GM03348 (cell line): ENCODE measurements around the gene P4HB.
"Not testable (repeated sequence)": the region's sequence is repeated elsewhere in the genome, so short reads cannot be mapped to it uniquely, and the experiment has no call there.

Experiments used
- DNase-seq: peaks from one replicate; pipeline ENCODE4 v3.0.0; 2012; ENCODE audit warnings: low spot score

Gene P4HB

DNA sequence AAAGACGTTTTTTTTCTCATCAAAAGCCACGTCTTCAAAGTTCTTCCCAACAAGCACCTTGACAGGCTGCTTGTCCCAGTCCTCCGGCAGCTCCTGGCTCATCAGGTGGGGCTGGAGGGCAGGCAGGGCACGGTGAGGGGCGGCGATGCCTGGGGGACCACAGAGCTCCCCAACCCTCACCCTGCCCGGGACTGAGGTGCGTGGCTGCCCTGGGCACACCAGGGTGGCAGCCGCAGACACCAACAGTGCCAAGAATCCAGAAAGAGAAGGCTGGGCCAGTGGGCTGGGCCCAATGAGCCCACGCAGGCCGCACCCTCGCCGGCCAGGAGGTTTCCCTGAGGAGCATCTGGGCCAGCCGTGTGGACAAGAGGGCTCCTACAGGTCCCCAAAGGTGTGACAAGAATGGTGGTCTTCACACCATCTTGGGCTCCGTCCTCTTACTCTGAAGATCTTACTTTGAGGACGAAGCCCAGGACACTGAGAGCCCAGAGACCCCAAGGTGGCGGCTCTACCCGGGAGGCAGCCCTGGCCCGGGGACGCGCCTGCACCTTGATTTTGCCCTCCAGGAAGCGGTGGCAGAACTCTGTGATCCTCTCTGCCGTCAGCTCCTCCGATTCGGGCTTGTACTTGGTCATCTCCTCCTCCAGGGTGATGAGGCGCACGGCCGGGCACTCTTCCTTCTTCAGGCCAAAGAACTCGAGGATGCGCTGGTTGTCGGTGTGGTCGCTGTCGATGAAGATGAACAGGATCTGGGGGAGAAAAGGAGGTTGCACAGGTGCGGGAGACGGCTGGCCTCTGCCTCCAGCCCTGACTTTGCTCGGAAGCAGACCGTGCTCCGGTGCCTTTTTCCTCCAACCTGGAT lies 14.2 kb downstream of the P4HB start:
- DNase-seq, result no peak

DNA sequence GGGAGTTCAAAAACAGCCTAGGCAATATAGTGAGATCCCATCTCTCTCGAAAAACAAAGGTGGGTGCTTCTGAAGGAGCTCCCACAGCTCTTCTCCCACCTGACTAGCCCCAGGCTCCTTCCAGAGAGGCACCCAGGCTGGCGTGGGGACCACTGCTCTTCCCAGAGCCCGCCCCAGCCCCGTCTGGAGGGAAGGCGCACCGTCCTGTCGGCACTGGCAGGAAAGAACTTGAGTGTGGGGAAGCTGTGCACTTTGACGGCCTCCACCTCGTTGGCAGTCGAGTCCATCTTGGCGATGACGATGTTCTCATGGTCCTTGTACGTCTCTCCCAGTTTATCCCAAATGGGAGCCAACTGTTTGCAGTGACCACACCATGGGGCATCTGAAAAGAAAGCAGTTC lies 15.0 kb downstream of the P4HB start:
- no peak for DNase-seq

DNA sequence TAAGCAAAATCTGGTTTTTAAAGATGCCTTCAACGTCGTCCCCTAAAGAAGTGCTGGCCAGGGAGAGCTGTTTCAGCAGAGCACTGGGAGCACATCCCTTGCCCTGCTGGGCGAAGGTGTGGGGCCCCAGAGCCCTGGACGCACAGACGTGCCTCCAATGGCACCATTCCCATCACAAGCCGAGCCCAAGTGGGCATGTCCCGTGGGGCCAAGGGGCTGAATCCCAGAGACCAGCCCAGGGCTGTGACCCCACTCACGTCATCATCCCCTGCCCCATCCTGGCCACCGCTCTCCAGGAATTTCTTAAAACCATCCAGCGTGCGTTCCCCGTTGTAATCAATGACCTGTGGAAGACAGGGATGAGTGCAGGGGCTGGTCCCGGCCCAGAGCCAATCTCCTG lies 15.4 kb downstream of the P4HB start:
- no peak for DNase-seq

DNA sequence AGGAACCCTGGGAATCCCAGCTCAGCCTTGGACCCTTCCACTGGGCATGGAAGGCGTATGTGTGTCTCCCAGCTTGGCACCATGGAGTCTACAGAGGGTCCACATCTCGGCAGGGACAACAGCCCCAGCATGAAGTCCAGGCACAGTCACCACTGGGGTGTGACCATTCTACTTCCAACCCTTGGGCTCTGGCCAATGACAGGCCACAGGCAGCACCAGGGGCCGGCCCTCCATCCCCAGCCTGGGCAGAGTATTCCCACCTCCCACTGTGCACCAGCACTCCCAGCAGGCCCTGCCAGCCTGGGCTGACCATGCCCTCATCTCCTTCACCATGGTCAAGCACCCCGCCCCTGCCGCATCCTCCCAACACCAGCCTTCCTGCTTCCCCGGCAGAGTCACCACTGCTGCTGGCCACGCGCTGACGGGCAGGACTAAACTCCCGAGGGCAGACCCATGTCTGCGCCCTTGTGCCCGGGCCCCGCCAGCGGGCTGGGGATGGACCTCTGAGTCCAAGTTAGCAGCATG lies 15.9 kb downstream of the P4HB start:
- DNase-seq, result no peak

DNA sequence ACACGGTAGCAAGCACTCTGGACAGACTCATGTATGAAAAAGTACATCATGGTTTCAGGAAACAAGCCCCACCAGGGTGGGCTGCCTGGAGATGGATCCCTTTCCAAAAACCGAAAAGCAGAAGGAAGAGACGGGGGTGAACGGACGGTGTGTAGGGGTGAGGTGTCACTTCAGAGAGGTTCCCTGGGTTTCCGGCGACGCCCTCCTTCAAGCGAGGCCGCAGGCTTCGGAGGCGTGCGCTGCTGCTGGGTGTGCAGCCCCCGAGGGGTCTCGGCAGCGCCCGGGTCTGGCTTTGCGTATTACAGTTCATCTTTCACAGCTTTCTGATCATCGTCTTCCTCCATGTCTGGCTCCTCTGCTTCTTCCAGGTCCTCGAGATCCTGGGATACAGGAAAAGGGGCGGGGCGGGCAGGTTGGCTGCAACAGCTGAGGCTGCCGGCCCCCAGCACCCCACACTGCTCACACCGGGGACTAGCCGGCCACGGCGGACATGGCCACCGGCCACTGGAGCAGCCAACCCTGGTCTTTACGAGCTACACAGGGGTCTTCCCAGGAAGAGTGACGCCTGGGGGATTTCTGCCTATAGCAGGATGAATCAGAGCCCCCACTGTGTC lies 16.5 kb downstream of the P4HB start:
- no peak for DNase-seq

DNA sequence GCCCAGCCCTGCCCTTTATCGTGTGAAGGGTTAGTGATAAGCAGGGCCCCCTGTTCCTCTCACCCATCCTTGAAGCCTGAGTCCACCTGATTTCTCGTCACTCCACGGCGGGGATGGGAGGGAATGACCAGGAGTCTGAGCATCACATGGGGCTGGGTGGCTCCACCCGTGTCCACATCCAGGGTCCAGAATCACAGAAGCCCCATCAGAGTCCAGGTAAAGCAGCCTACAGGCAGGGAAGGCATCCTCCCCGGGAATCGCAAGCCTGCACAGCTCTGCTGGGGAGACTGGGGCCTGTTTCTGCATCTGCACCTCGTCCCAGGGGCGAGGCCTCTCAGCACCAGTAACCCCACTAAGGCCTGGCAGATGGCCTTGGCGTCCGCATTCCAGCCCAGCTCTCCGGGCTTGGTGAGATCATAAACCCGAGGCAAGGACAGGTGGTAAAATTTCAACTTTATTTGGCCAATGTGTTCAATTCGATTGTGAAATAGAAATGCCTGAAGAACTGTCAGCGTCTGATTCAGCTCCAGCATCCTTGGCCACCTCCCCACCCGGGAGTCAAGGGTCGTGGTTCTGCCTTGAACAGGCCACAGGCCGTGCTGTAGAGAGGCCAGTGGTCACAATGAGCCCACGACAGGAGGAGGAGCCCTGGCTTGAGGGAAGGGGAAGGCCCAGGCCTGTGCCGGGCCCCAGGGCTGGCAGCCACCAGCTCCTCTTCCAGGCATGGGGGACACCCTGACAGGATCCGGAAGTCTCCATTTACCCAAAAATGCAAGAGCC lies 17.4 kb downstream of the P4HB start:
- DNase-seq, result peak; percentile 31

DNA sequence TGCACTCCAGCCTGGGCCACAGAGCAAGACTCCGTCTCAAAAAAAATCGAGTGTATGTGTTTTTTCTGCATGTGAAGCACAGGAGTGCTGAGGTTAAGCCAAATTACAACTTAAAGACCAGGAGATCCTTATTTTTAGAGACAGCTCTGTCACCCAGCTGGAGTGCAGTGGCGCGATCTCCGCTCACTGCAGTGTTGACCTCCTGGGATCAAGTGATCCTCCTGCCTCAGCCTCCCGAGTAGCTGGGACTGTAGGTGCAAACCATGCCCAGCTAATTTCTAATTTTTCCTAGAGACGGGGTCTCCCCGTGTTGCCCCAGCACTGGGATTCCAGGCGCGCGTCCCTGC lies 18.0 kb downstream of the P4HB start:
- no peak for DNase-seq

DNA sequence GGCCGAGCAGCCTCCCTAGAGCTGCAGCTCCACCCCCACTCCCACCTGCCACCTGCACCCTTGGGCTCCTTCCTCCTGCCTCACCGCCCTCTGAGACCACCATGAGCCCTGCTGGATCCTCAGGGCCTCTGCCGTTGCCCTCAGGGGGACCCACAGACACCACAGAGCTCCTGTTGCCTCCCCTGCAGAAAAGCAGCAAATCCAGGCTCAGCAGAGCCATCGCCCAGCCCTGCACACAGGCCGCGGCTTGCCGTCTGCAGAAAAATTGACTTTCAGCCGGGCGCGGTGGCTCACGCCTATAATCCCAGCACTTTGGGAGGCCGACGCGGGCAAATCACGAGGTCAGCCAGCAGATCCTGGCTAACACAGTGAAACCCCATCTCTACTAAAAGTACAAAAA lies 18.5 kb downstream of the P4HB start:
- no peak for DNase-seq

DNA sequence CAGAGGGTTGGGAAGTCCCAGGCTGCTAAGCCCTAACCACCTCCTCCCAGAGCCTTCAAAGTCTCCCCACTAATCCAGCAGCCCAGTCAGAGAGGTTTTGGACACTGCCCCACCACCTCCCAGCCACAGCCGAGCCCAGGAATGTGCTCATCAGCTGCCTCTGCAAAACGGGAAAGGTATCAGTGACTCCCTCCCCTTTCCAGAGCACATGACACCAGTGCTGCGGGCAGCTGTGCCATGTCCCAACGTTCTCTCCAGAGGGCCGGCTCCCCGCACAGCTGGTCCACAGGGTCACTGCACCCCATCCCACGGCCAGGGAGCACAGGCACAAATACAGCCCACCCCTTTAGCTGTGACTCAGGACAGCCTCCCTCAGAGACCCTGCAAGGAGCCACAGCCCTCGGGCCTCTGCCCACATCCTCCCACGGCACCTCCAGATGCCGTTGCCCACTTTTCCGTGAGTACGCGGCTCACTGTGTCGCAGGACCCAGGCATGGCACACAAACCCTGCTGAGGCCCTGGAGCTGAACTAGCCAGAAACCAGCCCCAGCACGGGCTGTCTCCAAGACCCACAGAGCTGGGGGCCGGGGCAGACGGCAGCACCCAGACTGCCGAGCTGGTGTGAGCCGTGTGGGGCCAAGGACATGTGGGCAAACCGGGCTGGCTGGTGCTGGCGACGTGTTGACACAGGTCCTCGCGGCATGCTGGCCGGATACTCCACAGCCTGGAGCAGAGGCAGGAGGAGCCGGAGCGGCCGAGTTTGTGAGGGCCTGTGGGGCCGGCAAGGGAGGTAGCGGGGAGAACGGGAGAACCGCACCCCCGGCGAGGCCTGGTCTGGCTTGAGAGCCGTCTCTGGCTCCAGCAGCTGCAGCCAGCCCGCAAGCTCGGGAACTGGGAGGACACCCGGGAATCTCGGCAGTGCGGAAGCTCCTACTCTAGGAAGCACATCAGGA lies 19.2 kb downstream of the P4HB start:
- no peak for DNase-seq

DNA sequence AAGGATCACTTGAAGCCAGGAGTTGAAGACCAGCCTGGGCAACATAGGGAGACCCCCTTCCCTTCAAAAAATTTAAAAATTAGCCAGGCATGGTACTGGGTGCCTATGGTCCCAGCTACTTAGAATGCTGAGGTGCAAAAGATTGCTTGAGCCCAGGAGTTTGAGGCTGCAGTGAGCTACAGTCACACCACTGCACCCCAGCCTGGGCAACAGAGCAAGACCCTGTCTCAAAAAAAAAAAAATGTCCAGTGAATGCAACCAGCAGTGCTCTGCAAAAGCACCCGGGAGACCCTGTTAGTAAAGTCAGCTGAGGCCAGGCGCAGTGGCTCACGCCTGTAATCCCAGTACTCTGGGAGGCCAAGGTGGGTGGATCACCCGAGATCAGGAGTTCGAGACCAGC lies 20.3 kb downstream of the P4HB start:
- DNase-seq, result not testable (repeated sequence)

DNA sequence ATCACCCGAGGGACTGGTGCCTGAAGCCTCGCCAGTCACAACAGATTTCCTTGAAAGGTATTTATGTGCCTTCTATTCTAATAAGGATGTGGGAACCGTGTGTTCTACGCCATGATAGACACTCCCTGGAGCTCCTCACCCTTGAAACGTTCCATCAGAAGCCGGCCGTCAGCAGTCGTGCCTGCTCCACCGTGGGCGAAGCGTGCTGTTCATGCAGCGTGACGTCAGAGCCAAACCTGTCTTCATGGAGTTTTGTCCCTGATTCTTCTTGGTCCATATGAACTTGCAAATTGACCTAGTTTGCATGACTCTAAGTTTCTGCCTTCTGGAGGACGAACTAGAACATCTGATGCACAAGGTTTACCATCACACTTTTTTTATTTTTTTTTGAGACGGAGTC lies 21.0 kb downstream of the P4HB start:
- no peak for DNase-seq

DNA sequence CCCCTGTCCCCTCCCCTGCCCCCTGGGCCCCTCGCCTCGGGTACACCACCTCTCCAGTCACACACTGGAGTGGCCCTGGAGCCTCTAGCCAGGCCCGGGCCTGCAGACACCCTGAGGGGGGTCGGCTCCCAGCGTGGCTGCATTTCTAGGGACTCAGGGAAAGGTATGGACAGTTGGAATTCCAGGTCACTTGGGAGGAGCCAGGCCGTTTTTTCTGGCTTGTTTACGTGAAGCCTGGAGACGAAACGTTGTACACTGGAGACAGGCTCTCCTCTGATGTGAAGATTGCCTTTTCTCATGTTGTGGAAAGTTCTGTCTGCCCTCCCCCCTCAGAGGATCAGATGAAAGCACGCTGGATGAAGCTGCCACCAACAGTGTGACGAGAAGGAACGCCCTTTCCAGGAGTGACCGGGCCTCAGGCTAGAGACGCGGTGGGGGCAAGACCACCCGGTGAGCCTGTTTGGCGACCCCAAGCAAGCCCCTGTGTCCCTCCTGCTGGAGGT lies 21.5 kb downstream of the P4HB start:
- no peak for DNase-seq

DNA sequence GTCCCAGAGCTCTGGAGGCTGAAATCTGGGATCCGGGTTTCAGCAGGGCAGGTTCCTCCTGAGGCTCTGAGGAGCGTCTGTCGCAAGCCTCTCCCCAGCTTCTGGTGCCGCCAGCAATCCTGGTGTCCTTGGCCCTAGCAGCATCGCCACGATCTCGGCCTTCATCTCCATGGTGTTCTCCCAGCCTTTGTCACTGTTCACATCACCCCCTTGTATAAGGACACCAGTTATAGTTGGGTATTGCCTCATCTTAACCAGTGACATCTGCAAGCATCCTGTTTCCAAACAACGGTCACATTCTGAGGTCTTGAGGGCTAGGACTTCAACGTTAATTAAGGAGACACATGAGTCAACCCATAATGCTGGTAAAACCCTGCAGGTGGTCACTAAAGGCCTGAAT lies 22.7 kb downstream of the P4HB start:
- DNase-seq, result no peak

DNA sequence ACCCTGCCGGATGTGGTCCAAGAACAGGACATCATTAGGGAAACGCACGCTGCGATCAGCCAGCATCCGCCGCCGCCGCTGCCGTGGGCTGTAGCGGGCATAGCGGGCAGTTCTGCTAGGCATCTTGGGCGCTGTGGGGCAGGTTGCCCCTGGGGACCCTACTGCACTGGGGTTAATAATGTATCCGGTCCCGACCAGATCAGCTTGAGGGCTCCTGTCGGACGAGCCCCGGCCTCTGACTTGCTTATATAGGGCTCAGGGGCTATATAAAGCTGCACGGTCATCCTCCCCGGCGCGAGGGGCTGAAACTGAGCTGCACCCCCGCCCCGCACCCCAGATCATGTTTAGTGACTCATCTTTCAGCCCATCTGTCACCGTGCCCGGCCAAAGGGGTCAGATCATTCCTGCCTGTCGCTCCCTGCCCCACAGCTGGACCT lies 25.5 kb downstream of the P4HB start, which contains the start of gene PPP1R27:
Gene PPP1R27, minus strand, starts transcription at position 220 of the 437 bp plus-strand sequence. Its CDS starts 97 bp downstream, at position 123.
- no peak for DNase-seq

DNA sequence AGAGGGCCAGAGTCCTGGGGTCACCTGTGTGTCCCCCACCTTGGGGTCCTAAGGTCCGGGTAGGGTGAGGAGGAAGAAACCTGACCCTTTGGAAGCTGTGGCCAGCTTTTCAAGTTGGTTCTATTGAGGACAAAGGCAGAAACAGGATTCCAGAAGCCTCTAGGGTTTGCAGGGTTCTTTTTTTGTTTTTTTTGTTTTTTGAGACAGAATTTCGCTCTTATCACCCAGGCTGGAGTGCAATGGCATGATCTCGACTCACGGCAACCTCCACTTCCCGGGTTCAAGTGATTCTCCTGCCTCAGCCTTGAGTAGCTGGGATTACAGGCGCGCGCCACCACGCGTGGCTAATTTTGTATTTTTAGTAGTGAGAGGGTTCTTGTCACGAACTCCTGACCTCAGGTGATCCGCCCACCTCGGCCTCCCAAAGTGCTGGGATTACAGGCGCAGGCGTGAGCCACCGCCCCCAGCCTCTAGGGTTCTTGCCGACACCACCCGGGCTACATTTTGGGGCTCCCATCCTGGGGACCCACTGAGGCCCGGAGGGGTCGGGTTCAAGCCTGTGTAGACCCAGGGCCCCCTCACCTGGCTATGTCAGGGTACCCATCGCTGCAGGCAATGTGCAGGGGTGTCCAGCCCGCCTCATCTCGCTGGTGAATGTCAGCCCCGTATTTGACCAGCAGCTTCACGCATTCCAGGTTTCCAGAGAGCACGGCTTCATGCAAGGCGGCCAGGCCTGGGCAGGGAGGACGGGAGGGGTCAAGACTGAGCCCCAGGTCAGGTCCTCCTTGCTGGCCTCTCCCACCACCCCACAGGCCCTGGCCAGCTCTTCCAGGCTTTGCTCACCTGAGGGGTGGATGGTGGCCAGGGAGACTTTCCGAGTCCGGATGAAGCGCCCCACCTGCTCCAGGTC lies 26.2 kb downstream of the P4HB start:
- no peak for DNase-seq

DNA sequence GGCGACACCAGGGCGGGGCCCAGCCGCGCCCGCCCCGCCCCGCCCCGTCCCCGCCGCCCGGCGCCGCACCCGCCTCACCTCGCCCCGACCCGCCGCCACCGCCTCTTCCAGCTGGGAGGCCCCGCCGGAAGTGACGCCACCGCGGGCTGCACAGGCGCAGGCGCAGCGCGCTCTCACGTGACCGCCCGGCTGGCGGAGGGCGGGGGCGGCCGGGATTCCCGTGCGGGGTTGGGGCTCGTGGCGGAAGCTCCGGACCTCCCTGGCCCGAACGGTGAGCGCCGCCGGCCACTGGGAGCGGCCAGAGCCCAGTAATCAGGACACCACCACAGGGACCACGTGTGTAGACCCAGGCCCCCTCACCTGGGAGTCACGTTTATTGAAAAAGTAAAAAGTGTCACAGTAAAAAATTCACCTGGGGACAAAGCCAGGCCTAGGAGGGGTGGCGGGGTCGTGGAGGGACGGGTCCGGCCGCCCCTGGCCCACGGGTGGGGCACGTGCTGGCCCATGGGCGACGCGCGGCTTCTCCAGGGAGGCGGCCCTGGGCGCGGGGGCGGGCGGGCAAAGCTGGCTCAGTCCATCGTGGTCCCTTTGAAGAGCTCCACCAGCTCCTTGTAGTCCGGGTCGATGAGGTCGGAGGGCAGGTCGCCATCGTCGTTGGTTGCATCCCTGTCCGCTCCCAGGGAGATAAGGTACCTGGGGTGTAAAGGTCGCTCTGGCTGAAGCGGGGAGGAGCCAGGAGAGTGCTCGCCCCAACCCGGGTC lies 27.0 kb downstream of the P4HB start, which contains the start of gene MCRIP1:
Gene MCRIP1, minus strand, starts transcription at position 132 of the 761 bp plus-strand sequence. CDS start 8,785 bp downstream, outside the sequence.
- DNase-seq, result peak; percentile 99

DNA sequence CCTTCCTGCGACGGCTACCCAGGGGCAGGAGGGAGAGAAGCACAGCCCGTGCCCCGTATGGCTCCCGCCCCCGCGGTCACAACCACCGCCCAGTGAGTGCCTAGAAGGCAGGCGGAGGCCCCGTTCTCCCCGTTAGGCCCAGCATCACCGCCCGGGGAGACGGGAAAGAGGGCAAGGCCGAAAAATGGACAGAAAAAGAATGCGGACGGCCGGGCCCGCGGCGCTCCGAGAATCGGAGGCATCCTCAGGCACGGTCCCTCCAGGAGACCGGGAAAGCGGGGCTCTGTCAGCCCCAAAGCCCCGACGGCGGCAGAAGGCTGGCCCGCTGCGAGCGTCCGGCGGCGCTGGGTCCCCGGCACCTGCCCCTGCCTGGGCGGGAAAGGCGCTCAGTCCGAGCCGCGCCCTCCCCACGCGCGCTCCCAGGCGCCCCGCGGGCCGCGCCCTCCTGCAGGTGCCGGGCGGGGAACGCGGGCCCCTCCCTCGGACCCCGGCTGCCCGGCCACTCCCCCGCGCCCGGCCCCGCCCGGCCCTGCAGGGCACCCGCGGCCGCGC lies 27.7 kb downstream of the P4HB start:
- DNase-seq, result peak; percentile 66

DNA sequence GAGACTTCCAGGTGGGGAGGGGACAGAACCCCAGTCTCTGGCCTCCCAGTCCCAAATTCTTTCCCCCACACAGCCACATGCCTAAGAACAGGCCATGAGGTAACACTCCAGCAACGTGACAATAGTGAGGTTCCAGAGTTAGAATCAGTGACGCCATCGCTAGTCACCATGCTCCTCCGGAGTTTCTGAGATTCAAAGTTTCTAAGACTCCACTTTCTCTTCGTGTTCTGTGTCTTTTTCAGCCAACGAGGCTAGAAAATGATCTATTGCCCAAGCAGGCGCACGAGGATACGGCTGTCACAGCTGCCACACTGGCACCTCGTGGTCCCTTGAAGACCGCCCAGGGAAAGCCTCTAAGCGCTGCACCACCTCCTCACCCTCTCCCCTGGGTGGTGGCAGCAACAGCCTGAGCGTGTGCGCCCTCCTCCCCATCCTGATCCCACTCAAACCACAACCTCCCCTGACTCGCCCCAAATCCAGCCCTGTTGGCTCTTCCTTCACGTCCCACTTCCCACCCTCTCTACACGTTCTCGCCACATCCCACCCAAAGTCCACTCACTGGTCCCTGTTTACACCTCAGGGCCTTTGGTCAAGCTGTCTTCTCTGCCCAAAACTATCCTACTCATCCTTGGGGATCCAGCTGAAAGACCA lies 28.3 kb downstream of the P4HB start:
- peak; percentile 57 for DNase-seq
